Anterior cingulate cortex (tissue), 58 donors: Measurements from ENCODE around the gene TASL.
"Not testable (repeated sequence)": the region's sequence is repeated elsewhere in the genome, so short reads cannot be mapped to it uniquely, and the experiment has no call there.

Experiments used
- DNase-seq, 58 donors: peaks; one replicate each; lab custom pipeline; 2025; lab: John Stamatoyannopoulos, UW

The TASL gene

GRCh38 chrX:30580641-30581040 lies 3.1 kb upstream of the TASL start:
- DNase-seq = no peak

- no peak for DNase-seq
Observed at GRCh38 chrX:30576881-30577280, 685 bp downstream of the TASL start.

GRCh38 chrX:30573125-30573524 lies 4.4 kb downstream of the TASL start:
- DNase-seq = no peak

GRCh38 chrX:30572678-30573077 lies 4.9 kb downstream of the TASL start:
- no peak for DNase-seq

- DNase-seq = no peak
Observed at GRCh38 chrX:30572004-30572403, 5.6 kb downstream of the TASL start.

GRCh38 chrX:30570505-30570904 lies 7.1 kb downstream of the TASL start:
- DNase-seq = no peak

GRCh38 chrX:30568136-30568535 lies 9.4 kb downstream of the TASL start:
- no peak for DNase-seq

GRCh38 chrX:30563070-30563469 lies 14.5 kb downstream of the TASL start:
- not testable (repeated sequence) for DNase-seq

GRCh38 chrX:30561191-30561590 lies 16.4 kb downstream of the TASL start:
- DNase-seq = no peak

- DNase-seq = no peak
Observed at GRCh38 chrX:30538271-30538670, 39.3 kb downstream of the TASL start.

GRCh38 chrX:30533835-30534234 lies 43.7 kb downstream of the TASL start:
- DNase-seq = no peak

- DNase-seq = no peak
Observed at GRCh38 chrX:30533266-30533665, 44.3 kb downstream of the TASL start.

- DNase-seq = no peak
Observed at GRCh38 chrX:30530606-30531005, 47.0 kb downstream of the TASL start.

GRCh38 chrX:30525732-30526131 lies 51.8 kb downstream of the TASL start:
- no peak for DNase-seq

- no peak for DNase-seq
Observed at GRCh38 chrX:30521440-30522182, 56.0 kb downstream of the TASL start.

GRCh38 chrX:30513284-30513683 lies 64.3 kb downstream of the TASL start:
- no peak for DNase-seq
